H54 (cell line): ENCODE data around the gene HPS1.
"Not testable (repeated sequence)": the region's sequence is repeated elsewhere in the genome, so short reads cannot be mapped to it uniquely, and the experiment has no call there.

Experiments used
- DNase-seq: peaks from one replicate; pipeline ENCODE4 v3.0.0; 2011; ENCODE audit warnings: low spot score, mixed read lengths; ENCODE audit not compliant: insufficient read length
- FAIRE-seq: peaks from 3 replicates; lab custom pipeline; 2011; peaks lifted over from hg19 to GRCh38; lab: Jason Lieb, UNC
- POLR2A ChIP-seq: IDR thresholded peaks from 2 replicates; pipeline ENCODE4 v1.6.1; 2011; ENCODE audit warnings: low read depth, mild to moderate bottlenecking, low read length

Gene HPS1

GRCh38 chr10:98389398-98389797 lies 57.3 kb downstream of the HPS1 start:
- no peak for FAIRE-seq
- TF ChIP-seq POLR2A = no peak
- DNase-seq = no peak

- no peak for FAIRE-seq
- TF ChIP-seq POLR2A = no peak
- no peak for DNase-seq
These were observed 58.6 kb downstream of the HPS1 start for GRCh38 chr10:98388101-98388655.

GRCh38 chr10:98384531-98385133 lies 62.1 kb downstream of the HPS1 start:
- DNase-seq = no peak
- no peak for TF ChIP-seq POLR2A
- FAIRE-seq = no peak

- FAIRE-seq (no peak), DNase-seq (no peak)
- no peak for TF ChIP-seq POLR2A
These were observed 62.9 kb downstream of the HPS1 start for GRCh38 chr10:98383869-98384268.

GRCh38 chr10:98383134-98383667 lies 63.5 kb downstream of the HPS1 start:
- FAIRE-seq = not testable (repeated sequence)
- DNase-seq = peak; percentile 33

GRCh38 chr10:98382691-98383101 lies 64.0 kb downstream of the HPS1 start:
- TF ChIP-seq POLR2A = no peak
- FAIRE-seq (no peak), DNase-seq (no peak)

GRCh38 chr10:98380493-98381339 lies 66.0 kb downstream of the HPS1 start:
- DNase-seq (no peak), FAIRE-seq (no peak)
- TF ChIP-seq POLR2A = no peak

GRCh38 chr10:98378722-98379121 lies 68.0 kb downstream of the HPS1 start:
- DNase-seq (no peak), FAIRE-seq (no peak)
- no peak for TF ChIP-seq POLR2A

GRCh38 chr10:98377536-98377935 lies 69.2 kb downstream of the HPS1 start:
- FAIRE-seq (no peak), DNase-seq (no peak)
- TF ChIP-seq POLR2A = no peak

- no peak for FAIRE-seq
- no peak for TF ChIP-seq POLR2A
- DNase-seq = no peak
These were observed 69.7 kb downstream of the HPS1 start for GRCh38 chr10:98377001-98377400.

GRCh38 chr10:98376485-98376884 lies 70.2 kb downstream of the HPS1 start:
- DNase-seq (no peak), FAIRE-seq (no peak)
- no peak for TF ChIP-seq POLR2A

GRCh38 chr10:98374217-98374985 lies 72.3 kb downstream of the HPS1 start:
- FAIRE-seq (no peak), DNase-seq (peak; percentile 50)
- no peak for TF ChIP-seq POLR2A

- no peak for DNase-seq
- TF ChIP-seq POLR2A = no peak
- no peak for FAIRE-seq
These were observed 73.3 kb downstream of the HPS1 start for GRCh38 chr10:98373260-98374040.
